HAP-1 (cell line): ENCODE results near the gene CMPK2.
A peak's percentile ranks its signal among the peaks of the same experiment; 100 is the strongest.
"Not testable (repeated sequence)": the region's sequence is repeated elsewhere in the genome, so short reads cannot be mapped to it uniquely, and the experiment has no call there.

Experiments
- DNase-seq, 2 experiments: peaks; one replicate each; pipeline ENCODE4 v3.0.0-alpha.2; 2016 to 2020; ENCODE audit warnings: low spot score in 2 of 2
- H3K27me3 ChIP-seq: fragments of 250-450 bp; sonication (Bioruptor Pico); 2 replicates; pipeline ENCODE4 v1.5.1; 2020; ENCODE audit warnings: low read depth, mild to moderate bottlenecking, moderate library complexity
- H3K36me3 ChIP-seq: fragments of 250-450 bp; sonication (Bioruptor Pico); replicated peaks from 2 replicates; pipeline ENCODE4 v1.5.1; 2020; ENCODE audit warnings: mild to moderate bottlenecking
- H3K4me1 ChIP-seq: fragments of 250-450 bp; sonication (Bioruptor Pico); 2 replicates; pipeline ENCODE4 v1.5.1; 2020; ENCODE audit warnings: mild to moderate bottlenecking
- H3K4me3 ChIP-seq: fragments of 250-450 bp; sonication (Bioruptor Pico); 2 replicates; pipeline ENCODE4 v1.5.1; 2020; ENCODE audit warnings: mild to moderate bottlenecking, moderate library complexity
- H3K9me3 ChIP-seq: fragments of 250-450 bp; sonication (Bioruptor Pico); 2 replicates; pipeline ENCODE4 v1.5.1; 2020; ENCODE audit warnings: mild to moderate bottlenecking, moderate library complexity
- in situ Hi-C: fragments of 300-500 bp; cut with MboI; formaldehyde crosslinking; loops from 3 replicates; pipeline ENCODE4 v1.14.3; 2020; ENCODE audit warnings: low sequenced_read_pairs, inconsistent platforms, mixed read lengths

Gene CMPK2

DNA sequence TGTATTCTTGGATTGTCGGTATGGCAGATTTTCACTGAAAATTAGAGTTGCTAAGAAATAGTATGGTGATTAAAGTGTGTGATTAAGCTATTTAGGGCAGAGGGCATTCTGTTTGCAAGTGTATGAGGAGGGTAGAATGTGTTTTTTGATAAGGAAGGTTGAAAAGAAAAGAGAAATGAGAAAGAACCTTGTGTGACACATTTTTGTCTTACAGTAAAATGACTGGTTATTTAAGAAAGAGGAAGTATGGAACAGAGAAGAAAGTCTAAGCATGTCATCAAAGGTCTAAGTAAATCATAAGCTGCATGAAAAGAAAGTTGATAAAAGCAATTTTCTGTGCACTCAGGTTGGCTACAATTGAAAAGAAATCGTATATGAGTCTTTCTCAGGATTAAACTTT is 6.7 kb upstream of the CMPK2 start:
- 0 out of 2 replicates have a peak, but pooled peaks cover 4% of the 10 kb centered on the region for H3K27me3 ChIP-seq
- in situ Hi-C loops, result no loop called here
- no peak overlapping the region for H3K4me3 ChIP-seq
- no peaks in the 10 kb centered on the region for H3K36me3 ChIP-seq
- no peaks in the 10 kb centered on the region for H3K9me3 ChIP-seq
- DNase-seq, result no peak
- no peaks in the 10 kb centered on the region for H3K4me1 ChIP-seq

DNA sequence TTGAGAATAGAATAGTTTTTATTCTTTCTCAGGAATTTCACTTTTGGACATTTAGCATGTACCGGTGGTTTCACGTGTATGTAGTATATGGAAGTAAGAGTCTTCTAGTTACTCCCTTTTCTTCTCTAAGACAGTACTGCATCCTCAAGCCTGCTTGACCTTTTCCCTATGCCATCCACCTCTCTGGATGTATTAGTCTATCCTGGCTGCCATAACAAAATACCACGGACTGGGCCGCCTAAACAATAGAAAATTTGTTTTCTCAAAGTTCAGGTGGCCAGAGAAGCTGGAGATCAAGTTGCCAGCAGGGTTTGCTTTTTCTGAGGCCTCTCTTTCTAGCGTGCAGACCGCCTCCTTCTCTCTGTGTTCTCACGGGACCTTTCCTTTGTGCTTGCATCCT is 1.3 kb upstream of the CMPK2 start:
- no peaks in the 10 kb centered on the region for H3K36me3 ChIP-seq
- in situ Hi-C loops, result no loop called here
- peaks cover 9% of the 10 kb centered on the region for H3K27me3 ChIP-seq
- no peaks in the 10 kb centered on the region for H3K9me3 ChIP-seq
- H3K4me3 ChIP-seq, result no peak overlapping the region
- H3K4me1 ChIP-seq, result peaks cover 3% of the 10 kb centered on the region
- no peak for DNase-seq

DNA sequence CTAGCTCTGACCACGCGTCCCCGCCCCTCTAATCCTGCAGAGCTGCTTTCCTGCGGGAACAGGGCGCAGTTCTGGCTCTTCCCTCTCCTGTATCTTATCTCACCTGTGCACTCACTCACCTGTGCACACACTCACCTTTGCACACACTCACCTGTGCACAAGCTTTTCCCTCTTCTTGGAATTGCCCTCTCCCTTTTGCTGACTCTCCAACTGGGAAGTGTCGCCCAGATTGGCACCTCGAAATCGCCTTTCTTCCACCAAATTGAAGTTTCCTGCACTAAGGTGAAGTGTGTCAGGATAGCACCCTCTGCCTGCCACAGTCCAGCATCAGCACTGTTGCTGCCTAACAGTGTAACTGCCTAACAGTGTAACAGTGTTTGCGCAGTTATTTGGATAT is 566 bp upstream of the CMPK2 start:
- Histone ChIP-seq H3K9me3 (no peaks in the 10 kb centered on the region), H3K4me3 (peak overlapping the region; percentile 35)

DNA sequence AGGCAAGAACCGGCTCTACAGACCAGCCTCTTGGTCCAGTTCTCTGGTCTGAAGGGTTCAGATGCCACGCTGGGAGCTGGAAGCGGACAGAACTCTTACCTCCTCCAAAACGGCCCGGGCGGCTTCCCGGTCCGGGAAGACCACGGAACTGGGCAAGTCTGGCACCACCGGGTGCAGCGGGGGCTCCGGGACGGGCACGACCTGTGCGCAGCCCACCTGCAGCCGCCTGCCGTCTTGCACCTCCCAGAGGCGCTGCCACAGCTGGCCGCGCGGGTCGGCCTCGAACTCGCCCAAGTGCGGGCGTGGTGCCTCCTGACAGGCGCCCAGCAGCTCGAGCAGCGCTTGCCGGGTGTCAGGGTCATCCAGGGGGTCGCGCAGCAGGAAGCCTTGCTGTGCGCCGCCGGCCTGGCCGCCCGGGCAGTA is 773 bp downstream of the CMPK2 start:
- H3K4me3 ChIP-seq, result peak overlapping the region; percentile 35; the same call in 1 of the 2 replicates
- H3K36me3 ChIP-seq, result no peaks in the 10 kb centered on the region
- DNase-seq, result no peak
- H3K4me1 ChIP-seq, result peaks cover 3% of the 10 kb centered on the region
- no peaks in the 10 kb centered on the region for H3K9me3 ChIP-seq
- in situ Hi-C loops, result no loop called here
- peaks cover 5% of the 10 kb centered on the region for H3K27me3 ChIP-seq

More for the DNA sequence above, 566 bp upstream of the CMPK2 start:
- Histone ChIP-seq H3K4me1 (peaks cover 3% of the 10 kb centered on the region), H3K36me3 (no peaks in the 10 kb centered on the region), H3K27me3 (peaks cover 9% of the 10 kb centered on the region)
- DNase-seq, result peak; percentile 20 to 30
- in situ Hi-C loops, result no loop called here

DNA sequence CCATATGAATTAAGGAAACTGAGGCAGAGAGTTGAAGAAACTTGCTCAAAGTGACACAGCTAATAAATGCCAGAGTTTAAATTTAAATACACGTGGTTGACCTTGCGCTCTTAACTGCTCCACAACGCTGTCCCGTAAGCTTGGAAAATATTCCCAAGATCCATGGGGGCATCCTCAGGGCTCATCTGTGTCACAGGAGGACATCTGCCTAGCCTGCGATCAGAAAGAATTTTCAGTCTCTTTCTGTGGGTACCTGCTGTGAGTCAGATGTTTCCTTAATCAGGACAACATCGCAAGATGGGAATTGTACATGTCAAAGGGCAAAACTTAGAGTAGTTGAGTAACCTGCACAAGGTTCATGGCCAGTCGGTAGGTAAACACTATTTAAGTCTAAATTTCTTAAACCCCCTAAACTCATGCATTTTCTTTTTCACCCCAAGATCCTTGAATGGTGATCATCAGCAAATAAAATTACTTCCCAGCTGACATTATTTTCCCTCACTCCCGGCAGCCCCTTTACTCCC is 1.4 kb downstream of the CMPK2 start:
- in situ Hi-C loops, result no loop called here
- H3K4me3 ChIP-seq, result no peak overlapping the region
- DNase-seq, result no peak
- H3K36me3 ChIP-seq, result no peaks in the 10 kb centered on the region
- peaks cover 3% of the 10 kb centered on the region for H3K4me1 ChIP-seq
- no peaks in the 10 kb centered on the region for H3K9me3 ChIP-seq
- peaks cover 5% of the 10 kb centered on the region for H3K27me3 ChIP-seq

DNA sequence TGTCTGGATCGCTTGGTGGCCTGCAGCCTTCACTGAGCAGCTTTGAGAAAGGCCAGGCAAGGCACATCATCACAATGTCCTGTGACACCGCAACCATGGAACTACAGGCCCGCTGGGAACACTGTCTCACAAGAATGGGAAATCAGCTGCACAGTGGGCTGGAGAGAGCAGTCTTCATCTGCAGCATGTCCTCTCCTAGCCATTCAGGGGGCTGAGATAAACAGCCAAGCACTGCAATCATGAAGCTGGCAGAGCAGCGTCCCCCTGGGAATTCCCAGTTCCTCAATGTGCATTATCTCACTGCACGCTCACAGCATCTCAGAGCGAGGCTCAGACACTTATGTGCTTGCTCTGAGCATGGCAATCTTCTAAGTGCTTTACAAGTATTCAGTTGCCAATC is 1.9 kb downstream of the CMPK2 start:
- Histone ChIP-seq H3K36me3 (no peaks in the 10 kb centered on the region), H3K9me3 (no peaks in the 10 kb centered on the region), H3K4me1 (peaks cover 3% of the 10 kb centered on the region), H3K4me3 (no peak overlapping the region), H3K27me3 (peaks cover 5% of the 10 kb centered on the region)
- no peak for DNase-seq
- in situ Hi-C loops, result no loop called here

DNA sequence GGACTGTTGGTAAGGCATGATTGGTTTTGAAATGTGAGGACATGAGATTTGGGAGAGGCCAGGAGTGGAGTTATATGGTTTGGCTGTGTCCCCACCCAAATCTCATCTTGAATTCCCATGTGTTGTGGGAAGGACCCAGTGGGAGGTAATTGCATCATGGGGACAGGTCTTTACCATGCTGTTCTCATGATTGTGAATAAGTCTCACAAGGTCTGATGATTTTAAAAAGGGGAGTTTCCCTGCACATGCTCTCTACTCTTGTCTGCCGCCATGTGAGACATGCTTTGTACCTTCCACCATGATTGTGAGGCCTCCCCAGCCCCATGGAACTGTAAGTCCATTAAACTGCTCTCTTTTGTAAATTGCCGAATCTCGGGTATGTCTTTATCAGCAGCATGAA is 5.4 kb downstream of the CMPK2 start:
- no peak overlapping the region for H3K4me3 ChIP-seq
- DNase-seq, result no peak
- H3K27me3 ChIP-seq, result no peaks in the 10 kb centered on the region
- no peaks in the 10 kb centered on the region for H3K4me1 ChIP-seq
- H3K36me3 ChIP-seq, result no peaks in the 10 kb centered on the region
- no peaks in the 10 kb centered on the region for H3K9me3 ChIP-seq
- in situ Hi-C loops, result no loop called here

DNA sequence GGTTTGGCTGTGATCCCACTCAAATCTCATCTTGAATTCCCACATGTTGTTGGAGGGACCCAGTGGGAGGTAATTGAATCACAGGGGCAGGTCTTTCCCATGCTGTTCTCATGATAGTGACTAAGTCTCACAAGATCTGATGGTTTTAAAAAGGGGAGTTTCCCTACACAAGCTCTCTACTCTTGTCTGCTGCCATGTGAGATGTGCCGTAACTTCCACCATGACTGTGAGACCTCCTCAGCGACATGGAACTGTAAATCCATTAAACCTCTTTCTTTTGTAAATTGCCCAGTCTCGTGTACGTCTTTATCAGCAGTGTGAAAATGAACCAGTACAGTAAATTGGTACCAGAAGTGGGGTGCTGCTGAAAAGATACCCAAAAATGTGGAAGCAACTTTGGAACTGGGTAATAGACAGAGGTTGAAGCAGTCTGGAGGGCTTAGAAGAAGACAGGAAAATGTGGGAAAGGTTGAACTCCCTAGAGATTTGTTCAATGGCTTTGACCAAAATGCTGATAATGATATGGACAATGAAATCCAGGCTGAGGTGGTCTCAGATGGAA is 7.2 kb downstream of the CMPK2 start:
- not testable (repeated sequence) for H3K36me3 ChIP-seq

DNA sequence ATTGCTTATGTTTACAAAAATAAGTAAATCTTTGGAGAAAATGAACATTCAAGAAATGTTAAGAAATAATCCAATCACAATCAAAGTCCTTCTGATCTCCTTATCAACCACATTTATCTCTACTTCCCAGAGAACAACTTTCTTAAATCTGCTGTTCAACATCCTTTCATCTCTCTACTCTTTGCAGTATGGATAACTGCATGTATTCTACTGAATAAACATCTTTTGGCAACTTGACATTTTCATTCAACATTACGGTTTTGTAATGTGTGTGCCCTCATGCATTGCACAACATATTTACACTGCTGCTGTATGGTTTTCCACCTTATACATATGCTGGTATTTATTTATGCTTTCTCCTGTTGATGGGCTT is 9.2 kb downstream of the CMPK2 start:
- no peaks in the 10 kb centered on the region for H3K36me3 ChIP-seq
- no peak overlapping the region for H3K4me3 ChIP-seq
- in situ Hi-C loops, result no loop called here
- H3K4me1 ChIP-seq, result no peaks in the 10 kb centered on the region
- H3K27me3 ChIP-seq, result no peaks in the 10 kb centered on the region
- no peak for DNase-seq
- no peaks in the 10 kb centered on the region for H3K9me3 ChIP-seq

More for the DNA sequence above, 7.2 kb downstream of the CMPK2 start:
- H3K27me3 ChIP-seq, DNase-seq, H3K4me3 ChIP-seq, H3K4me1 ChIP-seq, H3K9me3 ChIP-seq, in situ Hi-C loops: not testable (repeated sequence)

DNA sequence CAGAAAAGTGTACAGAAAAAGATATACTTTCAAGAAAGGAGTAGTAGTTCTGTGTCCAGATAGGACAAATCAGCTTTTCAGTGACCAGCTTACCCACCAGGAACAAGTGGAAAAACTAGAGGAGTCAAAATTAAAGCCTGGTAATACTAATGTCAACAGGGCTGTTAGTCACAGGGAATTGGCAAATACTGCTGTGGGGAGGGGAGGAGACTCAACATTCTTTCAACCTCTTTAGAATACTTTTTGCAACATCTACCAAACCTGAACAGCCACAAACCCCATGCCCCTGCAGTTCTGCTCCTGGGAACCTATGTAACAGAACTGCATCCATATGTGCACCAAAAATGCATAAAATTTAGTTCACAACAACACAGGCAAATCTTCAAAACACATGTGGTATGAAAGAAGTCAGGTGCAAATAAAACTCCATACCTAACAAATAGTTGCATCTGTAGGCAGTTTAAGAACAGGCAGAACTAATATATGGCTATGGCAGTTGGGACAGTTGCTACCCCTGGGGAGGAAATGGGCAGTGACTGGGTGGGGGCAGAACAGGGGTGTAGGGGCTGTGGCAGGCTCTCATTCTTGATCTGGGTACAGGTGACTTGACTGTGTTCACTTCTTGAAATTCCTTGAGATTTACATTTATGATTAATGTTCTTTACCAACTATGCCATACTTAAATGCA is 9.7 kb downstream of the CMPK2 start:
- no peaks in the 10 kb centered on the region for H3K36me3 ChIP-seq
- in situ Hi-C loops, result no loop called here
- no peak for DNase-seq
- no peaks in the 10 kb centered on the region for H3K27me3 ChIP-seq
- no peaks in the 10 kb centered on the region for H3K9me3 ChIP-seq
- no peaks in the 10 kb centered on the region for H3K4me1 ChIP-seq
- H3K4me3 ChIP-seq, result no peak overlapping the region

DNA sequence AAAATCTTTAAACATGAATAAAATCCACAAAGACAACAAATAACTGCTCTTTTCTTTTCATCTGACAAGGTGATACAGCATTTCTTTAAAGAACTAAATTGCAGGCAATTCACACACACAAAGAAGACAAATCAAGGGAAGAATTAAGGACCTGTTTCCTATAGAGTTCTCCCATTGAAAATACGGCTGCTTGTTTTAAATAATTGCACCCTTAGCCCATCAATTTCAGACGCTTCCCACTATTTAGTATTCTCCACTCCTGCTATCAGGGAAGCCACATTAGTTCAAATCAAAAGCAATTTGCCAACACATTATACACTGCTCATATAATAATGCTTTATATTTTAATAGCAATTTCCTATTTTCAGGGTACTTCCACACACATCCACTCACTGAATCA is 11.3 kb downstream of the CMPK2 start:
- Histone ChIP-seq H3K36me3 (no peaks in the 10 kb centered on the region), H3K4me1 (no peaks in the 10 kb centered on the region), H3K9me3 (no peaks in the 10 kb centered on the region), H3K27me3 (no peaks in the 10 kb centered on the region), H3K4me3 (no peak overlapping the region)
- in situ Hi-C loops, result no loop called here
- no peak for DNase-seq

DNA sequence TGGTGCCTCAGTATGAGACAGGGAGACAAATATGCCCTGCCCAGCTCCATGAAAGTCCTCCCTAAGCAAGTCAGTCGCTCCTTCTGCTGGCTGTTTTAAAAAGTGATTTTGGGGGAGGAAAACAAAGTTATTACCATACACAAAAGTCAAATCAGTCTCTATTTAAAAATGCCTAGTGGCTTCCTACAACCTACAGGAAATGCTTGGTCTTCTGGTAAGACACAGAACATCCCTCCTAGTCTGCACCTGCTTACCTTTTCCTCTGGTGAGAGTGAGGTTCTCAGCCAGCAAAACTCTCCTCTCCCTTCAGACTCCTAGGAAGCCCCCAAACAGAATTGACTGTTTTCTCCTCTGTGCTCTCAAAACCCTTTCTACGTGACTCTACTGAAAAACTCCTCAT is 13.5 kb downstream of the CMPK2 start:
- H3K9me3 ChIP-seq, result no peaks in the 10 kb centered on the region
- H3K4me1 ChIP-seq, result no peaks in the 10 kb centered on the region
- in situ Hi-C loops, result no loop called here
- no peak overlapping the region for H3K4me3 ChIP-seq
- H3K27me3 ChIP-seq, result no peaks in the 10 kb centered on the region
- no peaks in the 10 kb centered on the region for H3K36me3 ChIP-seq
- DNase-seq, result no peak

DNA sequence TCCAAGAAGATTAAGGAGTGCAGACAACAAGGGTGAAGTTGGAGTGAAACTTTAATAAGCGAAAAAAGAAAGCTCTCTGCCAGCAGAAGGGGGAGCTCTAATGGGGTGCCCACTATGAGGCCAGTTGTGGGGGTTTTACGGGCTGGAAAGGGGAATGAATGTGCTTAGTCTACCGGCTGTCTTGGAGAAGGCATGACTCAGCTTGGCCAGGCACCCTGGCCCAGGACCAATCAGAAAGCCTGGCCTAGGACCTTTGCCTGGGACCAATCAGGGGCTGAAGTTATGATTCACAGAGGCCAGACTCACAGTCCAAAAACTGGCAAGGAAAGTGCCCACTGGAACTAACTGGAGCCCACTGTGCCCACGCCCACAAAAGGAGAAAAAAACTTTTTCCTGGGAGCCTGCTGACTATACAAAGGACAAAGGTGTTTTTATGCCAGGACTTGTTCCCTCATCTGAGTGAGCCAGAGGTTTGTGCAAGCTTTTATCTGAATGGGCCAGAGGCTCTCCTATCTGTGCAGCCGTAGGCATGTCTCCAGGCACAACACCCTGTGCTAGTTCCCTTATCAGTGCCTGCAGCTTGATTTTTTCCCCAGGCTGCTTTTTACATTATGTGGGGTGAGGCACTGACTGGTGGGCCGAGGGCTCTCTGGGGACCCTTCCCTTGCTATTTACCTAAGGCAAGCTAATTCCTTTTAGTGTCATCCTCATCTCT is 18.6 kb downstream of the CMPK2 start:
- no peak overlapping the region for H3K4me3 ChIP-seq
- in situ Hi-C loops, result no loop called here
- H3K27me3 ChIP-seq, result no peaks in the 10 kb centered on the region
- H3K9me3 ChIP-seq, result peaks cover 14% of the 10 kb centered on the region
- H3K36me3 ChIP-seq, result no peaks in the 10 kb centered on the region
- no peaks in the 10 kb centered on the region for H3K4me1 ChIP-seq
- no peak for DNase-seq

DNA sequence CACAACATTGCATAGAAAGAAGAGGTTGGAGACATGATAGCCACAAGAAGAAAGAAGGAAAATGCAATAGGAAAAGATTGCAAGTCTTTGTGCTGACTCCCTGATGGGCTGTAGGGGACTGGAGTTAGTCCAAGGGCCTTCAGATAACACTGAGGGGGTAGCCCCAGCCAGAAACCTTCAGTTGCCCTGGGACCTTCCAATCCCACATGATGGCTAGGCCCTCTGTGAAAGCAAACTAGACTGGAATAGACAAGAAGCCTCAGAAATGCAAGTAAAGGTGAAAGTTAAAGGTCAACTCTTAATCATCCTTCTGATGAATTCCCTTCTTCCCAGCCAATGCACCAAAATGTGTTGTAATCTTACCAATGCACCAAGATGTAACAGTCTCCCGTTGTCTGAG is 19.2 kb downstream of the CMPK2 start:
- no peak for DNase-seq
- H3K9me3 ChIP-seq, result peaks cover 14% of the 10 kb centered on the region
- in situ Hi-C loops, result no loop called here

More for the DNA sequence above, 19.2 kb downstream of the CMPK2 start:
- no peaks in the 10 kb centered on the region for H3K4me1 ChIP-seq
- no peaks in the 10 kb centered on the region for H3K36me3 ChIP-seq
- no peak overlapping the region for H3K4me3 ChIP-seq
- no peaks in the 10 kb centered on the region for H3K27me3 ChIP-seq
